NCI-H82 (cell line): Measurements from ENCODE around the gene MRGPRF.
A peak's percentile ranks its signal among the peaks of the same experiment; 100 is the strongest.
"Not testable (repeated sequence)": the region's sequence is repeated elsewhere in the genome, so short reads cannot be mapped to it uniquely, and the experiment has no call there.

Experiments used
- DNase-seq: peaks from one replicate; lab custom pipeline; 2025; lab: John Stamatoyannopoulos, UW

Gene MRGPRF

GRCh38 chr11:68987211-68987610 is 25.8 kb downstream of the MRGPRF start:
- no peak for DNase-seq

- DNase-seq, result no peak
Observed at GRCh38 chr11:68983801-68984200, 29.2 kb downstream of the MRGPRF start.

GRCh38 chr11:68982134-68982533 is 30.9 kb downstream of the MRGPRF start:
- no peak for DNase-seq

GRCh38 chr11:68980776-68981065 is 32.3 kb downstream of the MRGPRF start, which contains the start of gene MRGPRD:
Gene MRGPRD (minus strand): TSS chr11:68980986. CDS start chr11:68980986, 0 bp downstream.
- no peak for DNase-seq

- DNase-seq, result no peak
Observed at GRCh38 chr11:68979931-68980775, 32.9 kb downstream of the MRGPRF start.

- DNase-seq, result no peak
Observed at GRCh38 chr11:68978931-68979594, 34.0 kb downstream of the MRGPRF start.

GRCh38 chr11:68978626-68978930 is 34.5 kb downstream of the MRGPRF start:
- no peak for DNase-seq

GRCh38 chr11:68977781-68978625 is 35.0 kb downstream of the MRGPRF start:
- no peak for DNase-seq

- DNase-seq, result no peak
Observed at GRCh38 chr11:68976563-68976962, 36.5 kb downstream of the MRGPRF start.

GRCh38 chr11:68976095-68976494 is 37.0 kb downstream of the MRGPRF start:
- DNase-seq, result no peak

- peak; percentile 49 for DNase-seq
Observed at GRCh38 chr11:68974421-68975194, 38.4 kb downstream of the MRGPRF start.

GRCh38 chr11:68973706-68974105 is 39.3 kb downstream of the MRGPRF start:
- not testable (repeated sequence) for DNase-seq

- DNase-seq, result no peak
Observed at GRCh38 chr11:68973219-68973618, 39.8 kb downstream of the MRGPRF start.

GRCh38 chr11:68970921-68971636 is 42.0 kb downstream of the MRGPRF start:
- no peak for DNase-seq

GRCh38 chr11:68969386-68969785 is 43.7 kb downstream of the MRGPRF start:
- no peak for DNase-seq

GRCh38 chr11:68968306-68969250 is 44.5 kb downstream of the MRGPRF start:
- DNase-seq, result no peak

GRCh38 chr11:68966894-68967780 is 45.9 kb downstream of the MRGPRF start:
- DNase-seq, result no peak

GRCh38 chr11:68965901-68966853 is 46.9 kb downstream of the MRGPRF start:
- DNase-seq, result no peak
